Activated CD8-positive, alpha-beta memory T cell treated with anti-CD3 and anti-CD28 coated beads for 4 hours (primary cell): ENCODE results near the gene COL20A1.

Source experiments
- DNase-seq, 2 donors: peaks; one replicate each; pipeline ENCODE4 v3.0.0-alpha.2; 2020; ENCODE audit warnings: low read depth in 2 of 2

Gene COL20A1

GRCh38 chr20:63362436-63363009 is 69.5 kb downstream of the COL20A1 start:
- DNase-seq: no peak

- no peak for DNase-seq
Measured at GRCh38 chr20:63363013-63363957, 70.3 kb downstream of the COL20A1 start.

- DNase-seq: no peak
Measured at GRCh38 chr20:63363981-63364561, 71.1 kb downstream of the COL20A1 start.

GRCh38 chr20:63364801-63365585 is 72.0 kb downstream of the COL20A1 start:
- DNase-seq: no peak

GRCh38 chr20:63365601-63366389 is 72.8 kb downstream of the COL20A1 start:
- no peak for DNase-seq

- no peak for DNase-seq
Measured at GRCh38 chr20:63366390-63367365, 73.7 kb downstream of the COL20A1 start.

GRCh38 chr20:63367446-63368055 is 74.6 kb downstream of the COL20A1 start:
- no peak for DNase-seq

GRCh38 chr20:63368151-63368550 is 75.2 kb downstream of the COL20A1 start:
- no peak for DNase-seq

GRCh38 chr20:63369024-63369530 is 76.1 kb downstream of the COL20A1 start:
- no peak for DNase-seq

GRCh38 chr20:63369724-63370617 is 77.0 kb downstream of the COL20A1 start:
- DNase-seq: no peak

- DNase-seq: no peak
Measured at GRCh38 chr20:63370618-63371187, 77.7 kb downstream of the COL20A1 start.

- no peak for DNase-seq
Measured at GRCh38 chr20:63371291-63371865, 78.4 kb downstream of the COL20A1 start.

- no peak for DNase-seq
Measured at GRCh38 chr20:63372971-63373885, 80.2 kb downstream of the COL20A1 start.

GRCh38 chr20:63373996-63374395 is 81.0 kb downstream of the COL20A1 start:
- DNase-seq: no peak

GRCh38 chr20:63374504-63374903 is 81.5 kb downstream of the COL20A1 start:
- DNase-seq: no peak

- DNase-seq: no peak
Measured at GRCh38 chr20:63375438-63375837, 82.5 kb downstream of the COL20A1 start.
